WTC11 (cell line): ENCODE measurements around the gene SECTM1. TPM values are rescaled to one million over a fixed set of nuclear protein-coding genes. Genes with fewer than 3 reads are reported as not detected.

ENCODE experiments used
- ATAC-seq: fragments of 200-7000 bp; cut with Tn5 transposase; 2 replicates; pipeline ENCODE4 v1.10.0; 2021; ENCODE audit warnings: mild to moderate bottlenecking, moderate library complexity
- CTCF ChIA-PET: fragments of 300-600 bp; sonication (Branson Sonifier 250); formaldehyde crosslinking; loops from one replicate; lab custom pipeline; 2021; ENCODE audit warnings: antibody characterized with exemption; lab: Charles Lee
- POLR2A ChIA-PET: fragments of 350-600 bp; sonication (Branson Sonifier 250); formaldehyde crosslinking; loops from one replicate; lab custom pipeline; 2021; ENCODE audit warnings: antibody characterized with exemption; lab: Charles Lee
- DNase-seq: peaks from one replicate; pipeline ENCODE4 v3.0.0; 2021; ENCODE audit warnings: low spot score
- H3K27ac Mint-ChIP-seq: 2 replicates; pipeline ENCODE4 v1.8.0; 2021; ENCODE audit warnings: mixed read lengths
- H3K27me3 Mint-ChIP-seq: 2 replicates; pipeline ENCODE4 v1.8.0; 2021; ENCODE audit warnings: low read depth, mild to moderate bottlenecking, moderate library complexity, mixed read lengths
- H3K36me3 Mint-ChIP-seq: 2 replicates; pipeline ENCODE4 v1.8.0; 2021; ENCODE audit warnings: mixed read lengths
- H3K4me1 Mint-ChIP-seq: 2 replicates; pipeline ENCODE4 v1.8.0; 2022; ENCODE audit warnings: mixed read lengths
- H3K4me3 Mint-ChIP-seq: 2 replicates; pipeline ENCODE4 v1.8.0; 2021; ENCODE audit warnings: mild to moderate bottlenecking, moderate library complexity, mixed read lengths
- H3K9me3 Mint-ChIP-seq: 2 replicates; pipeline ENCODE4 v1.8.0; 2021; ENCODE audit warnings: mixed read lengths
- ATF1 ChIP-seq: sonication (generic); formaldehyde crosslinking; IDR thresholded peaks from 2 replicates; pipeline ENCODE4 v1.8.1; 2023; ENCODE audit warnings: mild to moderate bottlenecking, moderate library complexity, missing genetic modification reagents
- CREB1 ChIP-seq: sonication (generic); formaldehyde crosslinking; IDR thresholded peaks from 2 replicates; pipeline ENCODE4 v1.8.0; 2023; ENCODE audit warnings: mild to moderate bottlenecking, missing genetic modification reagents
- ELF4 ChIP-seq: sonication (generic); formaldehyde crosslinking; IDR thresholded peaks from 2 replicates; pipeline ENCODE4 v1.8.1; 2022; ENCODE audit warnings: low read depth, mild to moderate bottlenecking, moderate library complexity, missing genetic modification reagents
- EMX1 ChIP-seq: fragments of 250-450 bp; sonication (Bioruptor Pico); IDR thresholded peaks from 2 replicates; pipeline ENCODE4 v1.8.0; 2021; ENCODE audit warnings: mild to moderate bottlenecking
- HMGA2 ChIP-seq: fragments of 250-450 bp; sonication (Bioruptor Pico); IDR thresholded peaks from 2 replicates; pipeline ENCODE4 v1.4.0; 2021; ENCODE audit warnings: mild to moderate bottlenecking, moderate library complexity
- JAZF1 ChIP-seq: fragments of 250-450 bp; sonication (Bioruptor Pico); IDR thresholded peaks from 2 replicates; pipeline ENCODE4 v1.9.0; 2021; ENCODE audit warnings: moderate library complexity, mild to moderate bottlenecking, inconsistent platforms
- KAT7 ChIP-seq: sonication (generic); formaldehyde crosslinking; IDR thresholded peaks from 2 replicates; pipeline ENCODE4 v1.8.1; 2023; ENCODE audit warnings: missing genetic modification reagents, mild to moderate bottlenecking, borderline replicate concordance
- NR3C1 ChIP-seq: sonication (generic); formaldehyde crosslinking; conservative IDR thresholded peaks from 2 replicates; pipeline ENCODE4 v1.8.1; 2023; ENCODE audit warnings: low read depth, mild to moderate bottlenecking, missing genetic modification reagents
- SOX15 ChIP-seq: fragments of 250-450 bp; sonication (Bioruptor Pico); IDR thresholded peaks from 2 replicates; pipeline ENCODE4 v1.9.0; 2021; ENCODE audit warnings: mild to moderate bottlenecking
- TP53 ChIP-seq: sonication (generic); formaldehyde crosslinking; IDR thresholded peaks from 2 replicates; pipeline ENCODE4 v1.8.1; 2023; ENCODE audit warnings: mild to moderate bottlenecking, missing genetic modification reagents
- ZBTB21 ChIP-seq: sonication (generic); formaldehyde crosslinking; IDR thresholded peaks from 2 replicates; pipeline ENCODE4 v1.8.1; 2023; ENCODE audit warnings: mild to moderate bottlenecking, missing genetic modification reagents, borderline replicate concordance
- ZNF219 ChIP-seq: sonication (generic); formaldehyde crosslinking; IDR thresholded peaks from 2 replicates; pipeline ENCODE4 v1.8.0; 2023; ENCODE audit warnings: missing genetic modification reagents, mild to moderate bottlenecking, borderline replicate concordance
- total RNA-seq: library from RNA; stranded (reverse); gene quantifications from 3 replicates; pipeline ENCODE4 v1.2.3, GENCODE V29; 2021
- TF ChIP-seq, protein P1 (sequence below): sonication (generic); formaldehyde crosslinking; IDR thresholded peaks from 2 replicates; pipeline ENCODE4 v1.8.1; 2022; ENCODE audit warnings: mild to moderate bottlenecking, missing genetic modification reagents, moderate library complexity, borderline replicate concordance
- TF ChIP-seq, protein P2 (sequence below): sonication (generic); formaldehyde crosslinking; IDR thresholded peaks from 2 replicates; pipeline ENCODE4 v1.8.0; 2023; ENCODE audit warnings: missing genetic modification reagents
- TF ChIP-seq, protein P3 (sequence below): sonication (generic); formaldehyde crosslinking; IDR thresholded peaks from 2 replicates; pipeline ENCODE4 v1.8.0; 2023; ENCODE audit warnings: mild to moderate bottlenecking, missing genetic modification reagents
- TF ChIP-seq, protein P4 (sequence below): sonication (generic); formaldehyde crosslinking; IDR thresholded peaks from 2 replicates; pipeline ENCODE4 v1.8.1; 2023; ENCODE audit warnings: mild to moderate bottlenecking, missing genetic modification reagents, moderate library complexity
- TF ChIP-seq, protein P5 (sequence below): fragments of 250-450 bp; sonication (Bioruptor Pico); IDR thresholded peaks from 2 replicates; pipeline ENCODE4 v1.9.0; 2021; ENCODE audit warnings: mild to moderate bottlenecking
- TF ChIP-seq, protein P6 (sequence below): sonication (generic); formaldehyde crosslinking; IDR thresholded peaks from 2 replicates; pipeline ENCODE4 v1.8.1; 2022; ENCODE audit warnings: missing genetic modification reagents, borderline replicate concordance
- TF ChIP-seq, protein P7 (sequence below): fragments of 250-450 bp; sonication (Bioruptor Pico); IDR thresholded peaks from 2 replicates; pipeline ENCODE4 v1.8.0; 2021; ENCODE audit warnings: mild to moderate bottlenecking
- TF ChIP-seq, protein P8 (sequence below): sonication (generic); formaldehyde crosslinking; IDR thresholded peaks from 2 replicates; pipeline ENCODE4 v1.8.0; 2022; ENCODE audit warnings: mild to moderate bottlenecking, missing genetic modification reagents

Gene SECTM1
- total RNA-seq, 1 experiment from 2014 or later, result 0.22 TPM

DNA sequence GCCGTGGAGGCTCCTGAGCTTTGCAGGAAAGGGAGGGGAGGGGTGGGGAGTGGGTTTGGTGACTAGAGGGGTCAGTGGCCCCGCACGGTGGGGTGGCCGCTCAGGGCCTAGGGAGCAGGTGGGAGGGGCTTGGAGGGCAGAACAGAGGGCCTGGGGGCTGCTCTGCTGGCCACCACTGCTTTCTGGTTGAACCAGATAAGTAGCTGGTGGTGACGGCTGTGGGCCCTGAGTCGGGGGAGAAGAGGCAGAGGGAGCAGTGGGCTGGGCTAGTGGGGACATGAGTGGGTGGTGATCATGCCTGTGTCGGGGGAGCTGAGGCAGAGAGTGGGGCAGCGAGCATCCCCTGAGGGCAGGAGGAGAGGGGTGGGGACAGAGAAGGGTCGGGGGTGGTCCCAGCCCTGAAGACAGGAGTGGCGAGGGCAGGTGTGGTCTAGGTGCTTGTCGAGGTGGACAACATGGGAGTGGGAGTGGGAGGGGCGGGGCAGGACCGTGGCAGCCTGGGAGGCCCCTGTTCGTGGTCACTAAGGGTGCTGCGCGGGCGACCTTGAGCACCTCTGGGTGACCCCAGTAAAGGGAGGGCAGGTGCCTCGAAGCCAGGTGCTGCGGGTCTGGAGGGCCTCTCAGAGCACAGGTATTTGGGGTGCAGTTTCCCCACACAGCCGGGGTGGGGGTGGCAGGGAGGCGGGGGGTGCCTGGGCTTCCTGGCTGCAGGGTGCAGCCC, 9.9 kb downstream of the SECTM1 start (continued):
- TF ChIP-seq, protein P1, sequence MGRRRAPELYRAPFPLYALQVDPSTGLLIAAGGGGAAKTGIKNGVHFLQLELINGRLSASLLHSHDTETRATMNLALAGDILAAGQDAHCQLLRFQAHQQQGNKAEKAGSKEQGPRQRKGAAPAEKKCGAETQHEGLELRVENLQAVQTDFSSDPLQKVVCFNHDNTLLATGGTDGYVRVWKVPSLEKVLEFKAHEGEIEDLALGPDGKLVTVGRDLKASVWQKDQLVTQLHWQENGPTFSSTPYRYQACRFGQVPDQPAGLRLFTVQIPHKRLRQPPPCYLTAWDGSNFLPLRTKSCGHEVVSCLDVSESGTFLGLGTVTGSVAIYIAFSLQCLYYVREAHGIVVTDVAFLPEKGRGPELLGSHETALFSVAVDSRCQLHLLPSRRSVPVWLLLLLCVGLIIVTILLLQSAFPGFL, result no peak
- TF ChIP-seq, protein P2, sequence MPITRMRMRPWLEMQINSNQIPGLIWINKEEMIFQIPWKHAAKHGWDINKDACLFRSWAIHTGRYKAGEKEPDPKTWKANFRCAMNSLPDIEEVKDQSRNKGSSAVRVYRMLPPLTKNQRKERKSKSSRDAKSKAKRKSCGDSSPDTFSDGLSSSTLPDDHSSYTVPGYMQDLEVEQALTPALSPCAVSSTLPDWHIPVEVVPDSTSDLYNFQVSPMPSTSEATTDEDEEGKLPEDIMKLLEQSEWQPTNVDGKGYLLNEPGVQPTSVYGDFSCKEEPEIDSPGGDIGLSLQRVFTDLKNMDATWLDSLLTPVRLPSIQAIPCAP (CRISPR knock-in tag), result no peak
- TF ChIP-seq EMX1 (CRISPR knock-in tag) (no peak), ATF1 (CRISPR knock-in tag) (no peak), NR3C1 (CRISPR knock-in tag) (no peak), ZBTB21 (CRISPR knock-in tag) (no peak), SOX15 (CRISPR knock-in tag) (no peak)
- TF ChIP-seq, protein P3, sequence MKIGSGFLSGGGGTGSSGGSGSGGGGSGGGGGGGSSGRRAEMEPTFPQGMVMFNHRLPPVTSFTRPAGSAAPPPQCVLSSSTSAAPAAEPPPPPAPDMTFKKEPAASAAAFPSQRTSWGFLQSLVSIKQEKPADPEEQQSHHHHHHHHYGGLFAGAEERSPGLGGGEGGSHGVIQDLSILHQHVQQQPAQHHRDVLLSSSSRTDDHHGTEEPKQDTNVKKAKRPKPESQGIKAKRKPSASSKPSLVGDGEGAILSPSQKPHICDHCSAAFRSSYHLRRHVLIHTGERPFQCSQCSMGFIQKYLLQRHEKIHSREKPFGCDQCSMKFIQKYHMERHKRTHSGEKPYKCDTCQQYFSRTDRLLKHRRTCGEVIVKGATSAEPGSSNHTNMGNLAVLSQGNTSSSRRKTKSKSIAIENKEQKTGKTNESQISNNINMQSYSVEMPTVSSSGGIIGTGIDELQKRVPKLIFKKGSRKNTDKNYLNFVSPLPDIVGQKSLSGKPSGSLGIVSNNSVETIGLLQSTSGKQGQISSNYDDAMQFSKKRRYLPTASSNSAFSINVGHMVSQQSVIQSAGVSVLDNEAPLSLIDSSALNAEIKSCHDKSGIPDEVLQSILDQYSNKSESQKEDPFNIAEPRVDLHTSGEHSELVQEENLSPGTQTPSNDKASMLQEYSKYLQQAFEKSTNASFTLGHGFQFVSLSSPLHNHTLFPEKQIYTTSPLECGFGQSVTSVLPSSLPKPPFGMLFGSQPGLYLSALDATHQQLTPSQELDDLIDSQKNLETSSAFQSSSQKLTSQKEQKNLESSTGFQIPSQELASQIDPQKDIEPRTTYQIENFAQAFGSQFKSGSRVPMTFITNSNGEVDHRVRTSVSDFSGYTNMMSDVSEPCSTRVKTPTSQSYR (CRISPR knock-in tag), result no peak
- TF ChIP-seq, protein P4, sequence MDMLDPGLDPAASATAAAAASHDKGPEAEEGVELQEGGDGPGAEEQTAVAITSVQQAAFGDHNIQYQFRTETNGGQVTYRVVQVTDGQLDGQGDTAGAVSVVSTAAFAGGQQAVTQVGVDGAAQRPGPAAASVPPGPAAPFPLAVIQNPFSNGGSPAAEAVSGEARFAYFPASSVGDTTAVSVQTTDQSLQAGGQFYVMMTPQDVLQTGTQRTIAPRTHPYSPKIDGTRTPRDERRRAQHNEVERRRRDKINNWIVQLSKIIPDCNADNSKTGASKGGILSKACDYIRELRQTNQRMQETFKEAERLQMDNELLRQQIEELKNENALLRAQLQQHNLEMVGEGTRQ (CRISPR knock-in tag), result no peak
- TF ChIP-seq, all 79 proteins: peak for 0

DNA sequence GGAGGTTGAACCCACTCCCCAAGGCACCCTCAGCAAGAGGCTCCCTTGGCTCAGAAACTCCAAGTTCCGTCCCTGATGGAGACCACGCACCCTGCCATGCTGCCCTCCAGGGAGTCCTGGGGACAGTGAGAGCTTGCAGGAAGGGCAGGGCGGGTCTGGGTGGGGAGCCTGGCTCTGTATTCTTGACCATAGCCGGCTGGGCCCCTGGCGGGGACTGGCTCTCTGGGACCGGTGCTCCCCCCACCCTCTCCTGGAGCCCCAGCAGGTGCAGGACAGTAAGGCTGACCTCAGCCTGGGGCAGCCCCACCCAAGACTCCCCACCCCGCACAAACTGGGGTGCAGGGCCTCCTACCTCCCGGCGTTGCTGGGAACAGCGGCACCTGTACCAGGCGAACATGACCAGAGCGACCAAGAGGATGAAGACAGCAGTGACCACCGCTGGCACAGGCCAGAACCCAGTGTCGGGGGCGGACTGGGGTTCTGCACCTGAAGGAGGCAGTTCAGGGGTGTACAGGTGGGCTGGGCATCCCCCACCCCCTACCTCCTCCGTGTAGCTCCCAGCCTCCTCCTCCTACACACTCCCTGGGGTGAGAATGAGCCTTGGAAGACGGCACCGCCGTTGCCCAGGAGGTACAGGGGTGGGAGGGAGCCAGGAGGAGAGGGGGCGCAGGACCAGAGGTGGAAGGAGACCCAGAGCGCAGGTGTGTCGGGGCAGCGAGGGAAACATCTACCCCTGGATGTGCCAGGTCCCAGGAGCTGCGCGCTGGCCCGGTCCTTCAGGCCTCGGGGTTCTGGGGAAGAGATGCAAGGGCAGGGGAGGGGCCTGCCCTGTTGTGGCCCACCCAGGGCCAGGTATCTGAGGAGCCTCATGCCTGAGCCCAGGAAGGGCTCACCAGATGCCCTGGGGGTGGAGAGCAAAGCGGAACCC, 10.8 kb downstream of the SECTM1 start:
- ChIA-PET CTCF (interaction anchor here (1.0 to 1.6 kb wide), 3 partner anchors 20 to 86 kb away, joined by 3 to 6 read pairs (median 3); no protein-coding TSS in a partner anchor), POLR2A (no interaction called here)
- Mint-ChIP-seq H3K4me3 (no peak overlapping the region), H3K9me3 (no peaks in the 10 kb centered on the region), H3K36me3 (no peaks in the 10 kb centered on the region), H3K4me1 (peaks cover 5% of the 10 kb centered on the region), H3K27me3 (no peaks in the 10 kb centered on the region), H3K27ac (no peak overlapping the region)
- DNase-seq (no peak), ATAC-seq (no peak)
- TF ChIP-seq KAT7 (CRISPR knock-in tag), result no peak
- no peak for TF ChIP-seq CREB1 (CRISPR knock-in tag)
- no peak for TF ChIP-seq ZNF219 (CRISPR knock-in tag)
- no peak for TF ChIP-seq HMGA2 (CRISPR knock-in tag)
- no peak for TF ChIP-seq TP53 (CRISPR knock-in tag)
- TF ChIP-seq, protein P5, sequence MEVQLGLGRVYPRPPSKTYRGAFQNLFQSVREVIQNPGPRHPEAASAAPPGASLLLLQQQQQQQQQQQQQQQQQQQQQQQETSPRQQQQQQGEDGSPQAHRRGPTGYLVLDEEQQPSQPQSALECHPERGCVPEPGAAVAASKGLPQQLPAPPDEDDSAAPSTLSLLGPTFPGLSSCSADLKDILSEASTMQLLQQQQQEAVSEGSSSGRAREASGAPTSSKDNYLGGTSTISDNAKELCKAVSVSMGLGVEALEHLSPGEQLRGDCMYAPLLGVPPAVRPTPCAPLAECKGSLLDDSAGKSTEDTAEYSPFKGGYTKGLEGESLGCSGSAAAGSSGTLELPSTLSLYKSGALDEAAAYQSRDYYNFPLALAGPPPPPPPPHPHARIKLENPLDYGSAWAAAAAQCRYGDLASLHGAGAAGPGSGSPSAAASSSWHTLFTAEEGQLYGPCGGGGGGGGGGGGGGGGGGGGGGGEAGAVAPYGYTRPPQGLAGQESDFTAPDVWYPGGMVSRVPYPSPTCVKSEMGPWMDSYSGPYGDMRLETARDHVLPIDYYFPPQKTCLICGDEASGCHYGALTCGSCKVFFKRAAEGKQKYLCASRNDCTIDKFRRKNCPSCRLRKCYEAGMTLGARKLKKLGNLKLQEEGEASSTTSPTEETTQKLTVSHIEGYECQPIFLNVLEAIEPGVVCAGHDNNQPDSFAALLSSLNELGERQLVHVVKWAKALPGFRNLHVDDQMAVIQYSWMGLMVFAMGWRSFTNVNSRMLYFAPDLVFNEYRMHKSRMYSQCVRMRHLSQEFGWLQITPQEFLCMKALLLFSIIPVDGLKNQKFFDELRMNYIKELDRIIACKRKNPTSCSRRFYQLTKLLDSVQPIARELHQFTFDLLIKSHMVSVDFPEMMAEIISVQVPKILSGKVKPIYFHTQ, result no peak
- TF ChIP-seq, protein P6, sequence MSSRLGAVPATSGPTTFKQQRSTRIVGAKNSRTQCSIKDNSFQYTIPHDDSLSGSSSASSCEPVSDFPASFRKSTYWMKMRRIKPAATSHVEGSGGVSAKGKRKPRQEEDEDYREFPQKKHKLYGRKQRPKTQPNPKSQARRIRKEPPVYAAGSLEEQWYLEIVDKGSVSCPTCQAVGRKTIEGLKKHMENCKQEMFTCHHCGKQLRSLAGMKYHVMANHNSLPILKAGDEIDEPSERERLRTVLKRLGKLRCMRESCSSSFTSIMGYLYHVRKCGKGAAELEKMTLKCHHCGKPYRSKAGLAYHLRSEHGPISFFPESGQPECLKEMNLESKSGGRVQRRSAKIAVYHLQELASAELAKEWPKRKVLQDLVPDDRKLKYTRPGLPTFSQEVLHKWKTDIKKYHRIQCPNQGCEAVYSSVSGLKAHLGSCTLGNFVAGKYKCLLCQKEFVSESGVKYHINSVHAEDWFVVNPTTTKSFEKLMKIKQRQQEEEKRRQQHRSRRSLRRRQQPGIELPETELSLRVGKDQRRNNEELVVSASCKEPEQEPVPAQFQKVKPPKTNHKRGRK (CRISPR knock-in tag), result no peak
- TF ChIP-seq, protein P7, sequence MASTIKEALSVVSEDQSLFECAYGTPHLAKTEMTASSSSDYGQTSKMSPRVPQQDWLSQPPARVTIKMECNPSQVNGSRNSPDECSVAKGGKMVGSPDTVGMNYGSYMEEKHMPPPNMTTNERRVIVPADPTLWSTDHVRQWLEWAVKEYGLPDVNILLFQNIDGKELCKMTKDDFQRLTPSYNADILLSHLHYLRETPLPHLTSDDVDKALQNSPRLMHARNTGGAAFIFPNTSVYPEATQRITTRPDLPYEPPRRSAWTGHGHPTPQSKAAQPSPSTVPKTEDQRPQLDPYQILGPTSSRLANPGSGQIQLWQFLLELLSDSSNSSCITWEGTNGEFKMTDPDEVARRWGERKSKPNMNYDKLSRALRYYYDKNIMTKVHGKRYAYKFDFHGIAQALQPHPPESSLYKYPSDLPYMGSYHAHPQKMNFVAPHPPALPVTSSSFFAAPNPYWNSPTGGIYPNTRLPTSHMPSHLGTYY (CRISPR knock-in tag), result no peak
- TF ChIP-seq, protein P8, sequence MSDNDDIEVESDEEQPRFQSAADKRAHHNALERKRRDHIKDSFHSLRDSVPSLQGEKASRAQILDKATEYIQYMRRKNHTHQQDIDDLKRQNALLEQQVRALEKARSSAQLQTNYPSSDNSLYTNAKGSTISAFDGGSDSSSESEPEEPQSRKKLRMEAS, result no peak
- no peak for TF ChIP-seq JAZF1 (CRISPR knock-in tag)
- TF ChIP-seq ELF4 (CRISPR knock-in tag), result no peak
